ENCODE results near the gene THTPA.

Gene THTPA

GRCh38 chr14:23555882-23556699 is at the start of gene THTPA:
Gene THTPA (plus strand): TSS chr14:23556271. CDS start chr14:23556758, 487 bp downstream.
- peak; percentile 89 for DNase-seq (ENCODE audit: low read depth in 2 of 2)

- DNase-seq (ENCODE audit: low read depth in 2 of 2) = peak in 1 of 2 donors; percentile 2
These were observed 43.9 kb upstream of the THTPA start for GRCh38 chr14:23512156-23512555.

- DNase-seq (ENCODE audit: low read depth in 2 of 2) = no peak
These were observed 42.9 kb upstream of the THTPA start for GRCh38 chr14:23513005-23513817.

GRCh38 chr14:23513818-23514643 is 42.0 kb upstream of the THTPA start:
- DNase-seq (ENCODE audit: low read depth in 2 of 2) = no peak

- DNase-seq (ENCODE audit: low read depth in 2 of 2) = no peak
These were observed 41.5 kb upstream of the THTPA start for GRCh38 chr14:23514644-23514957.

- no peak for DNase-seq (ENCODE audit: low read depth in 2 of 2)
These were observed 38.3 kb upstream of the THTPA start for GRCh38 chr14:23517650-23518326.

GRCh38 chr14:23518709-23519108 is 37.4 kb upstream of the THTPA start:
- no peak for DNase-seq (ENCODE audit: low read depth in 2 of 2)

GRCh38 chr14:23520899-23521533 is 35.1 kb upstream of the THTPA start:
- DNase-seq (ENCODE audit: low read depth in 2 of 2) = no peak

GRCh38 chr14:23521785-23522640 is 34.1 kb upstream of the THTPA start:
- DNase-seq (ENCODE audit: low read depth in 2 of 2) = no peak

- DNase-seq (ENCODE audit: low read depth in 2 of 2) = no peak
These were observed 33.4 kb upstream of the THTPA start for GRCh38 chr14:23522643-23523198.

- no peak for DNase-seq (ENCODE audit: low read depth in 2 of 2)
These were observed 32.6 kb upstream of the THTPA start for GRCh38 chr14:23523229-23524016.

- no peak for DNase-seq (ENCODE audit: low read depth in 2 of 2)
These were observed 31.1 kb upstream of the THTPA start for GRCh38 chr14:23524954-23525353.

- no peak for DNase-seq (ENCODE audit: low read depth in 2 of 2)
These were observed 30.5 kb upstream of the THTPA start for GRCh38 chr14:23525611-23526010.

- DNase-seq (ENCODE audit: low read depth in 2 of 2) = no peak
These were observed 27.5 kb upstream of the THTPA start for GRCh38 chr14:23528555-23528954.

GRCh38 chr14:23529016-23529415 is 27.1 kb upstream of the THTPA start:
- DNase-seq (ENCODE audit: low read depth in 2 of 2) = no peak

GRCh38 chr14:23530375-23531055 is 25.6 kb upstream of the THTPA start:
- DNase-seq (ENCODE audit: low read depth in 2 of 2) = no peak

- DNase-seq (ENCODE audit: low read depth in 2 of 2) = no peak
These were observed 24.7 kb upstream of the THTPA start for GRCh38 chr14:23531391-23531790.

- no peak for DNase-seq (ENCODE audit: low read depth in 2 of 2)
These were observed 23.4 kb upstream of the THTPA start for GRCh38 chr14:23532658-23533057.
